ENCODE measurements around the gene CRACDL. TPM values are rescaled to one million over a fixed set of nuclear protein-coding genes. Genes with fewer than 3 reads are reported as not detected.

The CRACDL gene
- total RNA-seq, 1 donor from 2014 or later, result 1.6 TPM

DNA sequence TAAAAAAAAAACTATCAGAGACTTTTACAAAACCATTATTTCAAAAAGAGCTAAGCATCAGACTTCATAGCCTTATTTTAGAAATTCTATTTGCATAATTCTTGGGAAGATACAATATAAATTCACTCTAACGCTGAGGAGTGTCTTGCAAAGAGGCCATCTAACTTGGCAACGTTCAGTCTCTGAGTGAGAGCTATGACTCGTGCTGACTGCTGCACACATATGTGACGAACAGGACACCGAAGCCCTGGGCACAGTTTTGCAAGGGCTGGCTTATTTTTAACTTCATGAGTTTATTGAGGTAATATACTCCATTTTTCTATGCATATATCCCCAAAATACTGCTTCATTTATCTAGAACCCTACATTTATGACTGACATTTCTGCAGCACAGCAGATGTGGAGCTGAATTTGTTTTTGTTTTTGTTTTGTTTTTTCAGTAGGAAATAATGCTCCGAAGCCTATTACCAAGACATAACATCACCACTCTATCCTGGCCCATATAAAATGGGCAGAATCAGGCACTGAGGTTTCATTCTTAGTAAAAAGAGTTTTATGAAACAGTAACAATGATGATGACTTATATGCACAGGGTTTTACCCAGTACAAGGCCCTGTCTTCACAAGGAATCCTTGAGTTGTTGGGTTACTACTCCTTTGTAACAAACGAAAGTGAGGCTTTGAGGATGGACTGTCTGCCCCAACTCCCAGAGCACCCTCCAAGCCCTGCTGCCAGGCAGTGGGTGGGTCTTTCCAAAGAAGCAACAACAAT is 68.3 kb downstream of the CRACDL start:
- no peak overlapping the region for H3K4me3 Mint-ChIP-seq (ENCODE audit: low read depth)
- TF ChIP-seq, protein P1, sequence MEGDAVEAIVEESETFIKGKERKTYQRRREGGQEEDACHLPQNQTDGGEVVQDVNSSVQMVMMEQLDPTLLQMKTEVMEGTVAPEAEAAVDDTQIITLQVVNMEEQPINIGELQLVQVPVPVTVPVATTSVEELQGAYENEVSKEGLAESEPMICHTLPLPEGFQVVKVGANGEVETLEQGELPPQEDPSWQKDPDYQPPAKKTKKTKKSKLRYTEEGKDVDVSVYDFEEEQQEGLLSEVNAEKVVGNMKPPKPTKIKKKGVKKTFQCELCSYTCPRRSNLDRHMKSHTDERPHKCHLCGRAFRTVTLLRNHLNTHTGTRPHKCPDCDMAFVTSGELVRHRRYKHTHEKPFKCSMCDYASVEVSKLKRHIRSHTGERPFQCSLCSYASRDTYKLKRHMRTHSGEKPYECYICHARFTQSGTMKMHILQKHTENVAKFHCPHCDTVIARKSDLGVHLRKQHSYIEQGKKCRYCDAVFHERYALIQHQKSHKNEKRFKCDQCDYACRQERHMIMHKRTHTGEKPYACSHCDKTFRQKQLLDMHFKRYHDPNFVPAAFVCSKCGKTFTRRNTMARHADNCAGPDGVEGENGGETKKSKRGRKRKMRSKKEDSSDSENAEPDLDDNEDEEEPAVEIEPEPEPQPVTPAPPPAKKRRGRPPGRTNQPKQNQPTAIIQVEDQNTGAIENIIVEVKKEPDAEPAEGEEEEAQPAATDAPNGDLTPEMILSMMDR (IDR thresholded peaks at IDR 0.05; ENCODE audit: unreplicated experiment), result no peak
- H3K27ac Mint-ChIP-seq, result no peak overlapping the region
- H3K27me3 Mint-ChIP-seq, result no peaks in the 10 kb centered on the region
- H3K4me1 Mint-ChIP-seq (ENCODE audit: low read depth), result peaks cover 16% of the 10 kb centered on the region
- no peak for DNase-seq (ENCODE audit: low spot score, unreplicated experiment)
- H3K36me3 Mint-ChIP-seq (ENCODE audit: insufficient read depth), result no peaks in the 10 kb centered on the region
- H3K9me3 Mint-ChIP-seq (ENCODE audit: low read depth), result peaks cover under 1% of the 10 kb centered on the region

- TF ChIP-seq, protein P1 (IDR thresholded peaks at IDR 0.05; ENCODE audit: unreplicated experiment), result no peak
- Mint-ChIP-seq H3K27me3 (no peaks in the 10 kb centered on the region), H3K4me3 (ENCODE audit: low read depth) (no peak overlapping the region), H3K27ac (no peak overlapping the region), H3K9me3 (ENCODE audit: low read depth) (peaks cover 9% of the 10 kb centered on the region), H3K4me1 (ENCODE audit: low read depth) (peaks cover 16% of the 10 kb centered on the region), H3K36me3 (ENCODE audit: insufficient read depth) (peaks cover 2% of the 10 kb centered on the region)
- DNase-seq (ENCODE audit: low spot score, unreplicated experiment), result no peak
Observed at GRCh38 chr2:98866033-98866432, 70.0 kb downstream of the CRACDL start.

DNA sequence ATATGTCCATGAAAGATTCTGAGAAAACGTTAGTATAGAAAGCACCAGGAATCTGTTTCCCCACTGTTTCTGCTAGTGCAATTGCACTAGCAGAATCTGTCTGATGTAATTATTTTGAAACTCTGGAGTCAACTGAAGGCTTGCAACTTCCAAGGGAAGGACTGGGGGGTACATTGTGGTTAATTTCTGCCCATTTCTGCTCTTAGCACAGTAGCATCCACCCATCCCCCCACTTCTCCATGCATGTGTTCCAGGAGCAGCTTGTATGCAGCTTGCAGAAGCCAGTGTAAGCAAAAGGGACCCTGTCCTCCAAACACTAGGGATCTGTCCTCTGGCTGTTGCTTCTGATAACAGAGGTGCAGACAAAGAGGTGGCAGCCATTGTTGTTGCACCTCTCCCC is 74.4 kb downstream of the CRACDL start:
- no peak overlapping the region for H3K27ac Mint-ChIP-seq
- no peak overlapping the region for H3K4me3 Mint-ChIP-seq (ENCODE audit: low read depth)
- H3K4me1 Mint-ChIP-seq (ENCODE audit: low read depth), result no peaks in the 10 kb centered on the region
- TF ChIP-seq, protein P1 (IDR thresholded peaks at IDR 0.05; ENCODE audit: unreplicated experiment), result no peak
- H3K27me3 Mint-ChIP-seq, result no peaks in the 10 kb centered on the region
- DNase-seq (ENCODE audit: low spot score, unreplicated experiment), result no peak
- H3K9me3 Mint-ChIP-seq (ENCODE audit: low read depth), result peaks cover 22% of the 10 kb centered on the region
- H3K36me3 Mint-ChIP-seq (ENCODE audit: insufficient read depth), result peaks cover 2% of the 10 kb centered on the region

DNA sequence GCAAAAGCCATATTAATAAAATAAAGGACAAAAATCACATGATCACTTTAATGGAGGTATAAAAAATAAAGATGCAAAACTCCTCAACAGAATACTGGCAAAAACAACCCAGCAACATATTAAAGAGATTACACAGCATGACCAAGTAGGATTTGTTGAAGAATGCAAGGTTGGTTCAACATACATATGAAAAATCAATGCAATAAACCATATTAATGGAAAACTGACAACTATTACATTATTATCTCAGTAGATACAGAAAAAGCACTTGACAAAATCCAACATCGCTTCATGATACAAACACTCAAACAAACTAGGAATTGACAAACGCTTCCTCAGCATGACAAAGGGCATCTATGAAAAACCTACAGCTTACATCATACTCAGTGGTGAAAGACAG is 76.7 kb downstream of the CRACDL start:
- no peak for DNase-seq (ENCODE audit: low spot score, unreplicated experiment)
- Mint-ChIP-seq H3K4me3 (ENCODE audit: low read depth) (no peak overlapping the region), H3K4me1 (ENCODE audit: low read depth) (no peaks in the 10 kb centered on the region), H3K36me3 (ENCODE audit: insufficient read depth) (peaks cover 2% of the 10 kb centered on the region), H3K27me3 (no peaks in the 10 kb centered on the region), H3K9me3 (ENCODE audit: low read depth) (peaks cover 22% of the 10 kb centered on the region), H3K27ac (no peak overlapping the region)
- TF ChIP-seq, protein P1 (IDR thresholded peaks at IDR 0.05; ENCODE audit: unreplicated experiment), result no peak

DNA sequence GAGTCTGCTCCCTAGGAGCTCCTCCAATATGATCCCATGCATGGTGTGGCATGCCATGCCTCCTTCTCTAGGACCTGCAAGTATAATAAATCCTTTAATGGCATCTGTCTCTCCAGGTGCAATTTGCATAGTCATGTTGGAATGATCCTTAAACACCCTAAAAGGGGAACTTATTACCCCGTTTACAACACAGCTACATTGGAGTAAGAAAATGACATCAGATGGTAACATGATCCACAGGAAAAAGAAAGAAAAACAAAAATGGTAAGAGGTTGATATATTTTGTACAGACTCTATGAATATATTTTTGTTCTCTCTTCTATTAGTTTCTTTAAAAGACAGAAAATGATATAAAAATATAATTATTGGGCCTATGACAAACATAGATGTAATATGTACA is 79.0 kb downstream of the CRACDL start:
- TF ChIP-seq, protein P1 (IDR thresholded peaks at IDR 0.05; ENCODE audit: unreplicated experiment), result no peak
- no peak overlapping the region for H3K27ac Mint-ChIP-seq
- H3K27me3 Mint-ChIP-seq, result no peaks in the 10 kb centered on the region
- H3K36me3 Mint-ChIP-seq (ENCODE audit: insufficient read depth), result no peaks in the 10 kb centered on the region
- no peak for DNase-seq (ENCODE audit: low spot score, unreplicated experiment)
- H3K9me3 Mint-ChIP-seq (ENCODE audit: low read depth), result peaks cover 14% of the 10 kb centered on the region
- peaks cover 4% of the 10 kb centered on the region for H3K4me1 Mint-ChIP-seq (ENCODE audit: low read depth)
- H3K4me3 Mint-ChIP-seq (ENCODE audit: low read depth), result no peak overlapping the region
